ENCODE measurements around the gene WDR45.

Gene WDR45

DNA sequence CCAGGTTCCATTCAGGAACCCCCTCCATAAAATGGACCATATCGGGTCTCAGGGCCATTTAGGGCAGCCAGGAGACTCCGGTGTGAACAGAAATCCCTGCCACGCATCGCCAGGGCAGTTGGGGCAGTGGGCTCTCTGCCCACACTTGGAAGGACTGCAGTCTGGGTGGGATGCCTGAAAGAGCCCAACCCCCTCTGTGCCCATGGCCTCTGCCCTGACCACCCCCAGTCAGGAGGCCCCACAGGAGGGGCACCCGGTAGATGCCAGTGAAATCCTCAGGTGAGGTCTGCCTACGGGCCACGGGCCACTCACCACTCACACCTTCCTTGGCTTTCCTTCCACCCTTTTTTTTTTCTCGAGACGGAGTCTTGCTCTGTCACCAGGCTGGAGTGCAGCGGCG is 10.6 kb downstream of the WDR45 start:
- Histone ChIP-seq H3K23ac (ENCODE audit: low read length) (no peak overlapping the region), H3K56ac (ENCODE audit: low read length) (no peak overlapping the region), H3K4me2 (ENCODE audit: low read length) (no peak overlapping the region), H3K18ac (ENCODE audit: low read length) (no peak overlapping the region), H3K4me3 (ENCODE audit: low read length) (no peak overlapping the region), H4K5ac (ENCODE audit: low read length) (no peak overlapping the region), H2BK15ac (replicated peaks; ENCODE audit: low read depth) (no peak overlapping the region), H3K4ac (ENCODE audit: low read depth, low read length) (no peak overlapping the region), H4K8ac (ENCODE audit: low read depth, low read length) (no peak overlapping the region), H2AK5ac (ENCODE audit: low read length) (no peak overlapping the region), H3K4me1 (ENCODE audit: control insufficient read depth, low read depth, low read length) (no peaks in the 10 kb centered on the region), H3K9ac (ENCODE audit: low read length) (no peak overlapping the region), H2BK5ac (ENCODE audit: low read length) (no peak overlapping the region), H3K79me2 (ENCODE audit: control insufficient read depth, insufficient read depth, low read length) (no peaks in the 10 kb centered on the region), H2BK120ac (ENCODE audit: low read depth, low read length) (no peak overlapping the region), H3K79me1 (ENCODE audit: low read length) (no peaks in the 10 kb centered on the region), H3K27me3 (ENCODE audit: insufficient read depth, low read length, poor library complexity) (no peaks in the 10 kb centered on the region), H3K36me3 (ENCODE audit: control insufficient read depth, insufficient read depth, low read length) (no peaks in the 10 kb centered on the region), H3K27ac (ENCODE audit: low read depth, low read length) (no peak overlapping the region)
- no CpG with 5 or more reads among the region's 11 CpGs for WGBS (ENCODE audit: extremely low coverage, insufficient coverage, low lambda C conversion rate)
- no peak for DNase-seq

DNA sequence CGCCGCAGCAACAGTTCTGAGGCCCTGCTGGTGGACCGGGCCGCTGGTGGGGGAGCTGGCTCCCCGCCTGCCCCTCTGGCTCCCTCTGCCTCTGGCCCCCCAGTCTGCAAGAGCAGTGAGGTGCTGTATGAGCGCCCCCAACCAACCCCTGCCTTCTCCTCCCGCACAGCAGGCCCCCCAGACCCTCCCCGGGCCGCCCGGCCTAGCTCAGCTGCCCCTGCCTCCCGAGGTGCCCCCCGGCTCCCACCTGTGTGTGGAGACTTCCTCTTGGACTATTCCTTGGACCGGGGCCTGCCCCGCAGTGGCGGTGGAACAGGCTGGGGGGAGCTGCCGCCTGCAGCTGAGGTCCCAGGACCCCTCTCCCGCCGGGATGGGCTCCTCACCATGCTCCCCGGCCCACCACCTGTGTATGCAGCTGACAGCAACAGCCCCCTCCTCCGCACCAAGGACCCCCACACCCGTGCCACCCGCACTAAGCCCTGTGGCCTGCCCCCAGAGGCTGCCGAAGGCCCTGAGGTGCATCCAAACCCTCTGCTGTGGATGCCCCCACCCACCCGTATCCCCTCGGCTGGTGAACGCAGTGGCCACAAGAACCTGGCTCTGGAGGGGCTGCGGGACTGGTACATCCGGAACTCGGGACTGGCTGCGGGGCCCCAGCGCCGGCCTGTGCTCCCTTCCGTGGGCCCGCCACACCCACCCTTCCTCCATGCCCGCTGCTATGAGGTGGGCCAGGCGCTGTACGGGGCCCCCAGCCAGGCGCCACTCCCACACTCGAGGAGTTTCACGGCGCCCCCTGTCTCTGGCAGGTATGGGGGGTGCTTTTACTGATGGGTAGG is 12.2 kb downstream of the WDR45 start:
- H3K27ac ChIP-seq (ENCODE audit: low read depth, low read length), result no peak overlapping the region
- H2AK5ac ChIP-seq (ENCODE audit: low read length), result no peak overlapping the region
- no peak overlapping the region for H3K4me2 ChIP-seq (ENCODE audit: low read length)
- H3K9ac ChIP-seq (ENCODE audit: low read length), result no peak overlapping the region
- no peaks in the 10 kb centered on the region for H3K27me3 ChIP-seq (ENCODE audit: insufficient read depth, low read length, poor library complexity)
- no peak overlapping the region for H3K18ac ChIP-seq (ENCODE audit: low read length)
- H3K4me3 ChIP-seq (ENCODE audit: low read length), result no peak overlapping the region
- H3K56ac ChIP-seq (ENCODE audit: low read length), result no peak overlapping the region
- H2BK15ac ChIP-seq (replicated peaks; ENCODE audit: low read depth), result no peak overlapping the region
- no peak overlapping the region for H3K23ac ChIP-seq (ENCODE audit: low read length)
- no peak for DNase-seq
- H3K79me2 ChIP-seq (ENCODE audit: control insufficient read depth, insufficient read depth, low read length), result no peaks in the 10 kb centered on the region
- no peak overlapping the region for H4K8ac ChIP-seq (ENCODE audit: low read depth, low read length)
- no peaks in the 10 kb centered on the region for H3K4me1 ChIP-seq (ENCODE audit: control insufficient read depth, low read depth, low read length)
- H3K79me1 ChIP-seq (ENCODE audit: low read length), result no peaks in the 10 kb centered on the region
- no peak overlapping the region for H3K4ac ChIP-seq (ENCODE audit: low read depth, low read length)
- no peak overlapping the region for H4K5ac ChIP-seq (ENCODE audit: low read length)
- no CpG with 5 or more reads among the region's 41 CpGs for WGBS (ENCODE audit: extremely low coverage, insufficient coverage, low lambda C conversion rate)
- no peak overlapping the region for H2BK120ac ChIP-seq (ENCODE audit: low read depth, low read length)
- no peak overlapping the region for H2BK5ac ChIP-seq (ENCODE audit: low read length)
- no peaks in the 10 kb centered on the region for H3K36me3 ChIP-seq (ENCODE audit: control insufficient read depth, insufficient read depth, low read length)

DNA sequence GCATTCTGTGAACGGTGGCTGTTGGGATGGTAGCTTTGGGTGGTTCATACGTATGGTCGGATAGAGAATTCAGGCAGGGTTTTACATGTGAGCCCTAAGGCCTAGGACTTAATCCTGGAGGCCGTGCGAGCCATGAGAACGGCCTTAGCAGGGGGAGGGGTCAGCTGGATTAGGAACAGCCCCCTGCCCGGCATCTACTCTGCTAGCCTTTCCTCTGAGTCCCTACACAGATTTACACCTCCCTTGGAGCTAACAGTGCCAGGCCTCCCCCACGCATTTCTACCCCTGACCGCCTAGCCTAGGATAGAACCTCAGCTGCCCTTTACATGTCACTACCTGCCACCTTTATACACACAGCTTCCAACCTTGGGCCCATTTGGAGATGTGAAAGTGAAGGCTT is 13.0 kb downstream of the WDR45 start:
- Histone ChIP-seq H3K4me1 (ENCODE audit: control insufficient read depth, low read depth, low read length) (no peaks in the 10 kb centered on the region), H3K56ac (ENCODE audit: low read length) (no peak overlapping the region)

DNA sequence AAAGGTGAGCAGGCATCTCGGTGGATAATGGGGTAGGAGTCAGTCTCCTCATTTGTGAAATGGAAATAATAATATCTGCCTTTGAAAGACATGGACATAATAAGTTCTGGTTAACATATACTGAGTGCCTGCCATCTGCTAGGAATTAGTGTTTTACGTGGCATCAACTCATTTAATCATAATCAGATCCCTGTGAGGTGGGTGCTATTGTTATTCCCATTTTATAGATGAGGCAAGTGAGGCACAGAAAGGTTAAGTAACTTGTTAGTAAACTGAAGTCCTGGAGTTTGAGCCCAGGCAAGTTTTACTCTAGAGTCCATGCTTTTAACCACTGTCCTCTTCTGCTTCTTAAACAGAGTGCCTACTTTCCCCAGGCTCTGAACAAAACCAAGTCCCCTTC is 13.4 kb downstream of the WDR45 start:
- Histone ChIP-seq H3K36me3 (ENCODE audit: control insufficient read depth, insufficient read depth, low read length) (no peaks in the 10 kb centered on the region), H2BK15ac (replicated peaks; ENCODE audit: low read depth) (no peak overlapping the region), H3K27ac (ENCODE audit: low read depth, low read length) (no peak overlapping the region), H3K4ac (ENCODE audit: low read depth, low read length) (no peak overlapping the region), H4K8ac (ENCODE audit: low read depth, low read length) (no peak overlapping the region), H3K23ac (ENCODE audit: low read length) (no peak overlapping the region), H3K4me3 (ENCODE audit: low read length) (no peak overlapping the region), H3K79me1 (ENCODE audit: low read length) (no peaks in the 10 kb centered on the region), H3K4me2 (ENCODE audit: low read length) (no peak overlapping the region), H3K79me2 (ENCODE audit: control insufficient read depth, insufficient read depth, low read length) (no peaks in the 10 kb centered on the region), H3K4me1 (ENCODE audit: control insufficient read depth, low read depth, low read length) (no peaks in the 10 kb centered on the region), H3K9ac (ENCODE audit: low read length) (no peak overlapping the region), H3K27me3 (ENCODE audit: insufficient read depth, low read length, poor library complexity) (no peaks in the 10 kb centered on the region), H2BK120ac (ENCODE audit: low read depth, low read length) (no peak overlapping the region), H4K5ac (ENCODE audit: low read length) (no peak overlapping the region), H3K56ac (ENCODE audit: low read length) (no peak overlapping the region), H2AK5ac (ENCODE audit: low read length) (no peak overlapping the region), H2BK5ac (ENCODE audit: low read length) (no peak overlapping the region), H3K18ac (ENCODE audit: low read length) (no peak overlapping the region)
- WGBS (ENCODE audit: extremely low coverage, insufficient coverage, low lambda C conversion rate), result no CpG with 5 or more reads among the region's 2 CpGs
- DNase-seq, result no peak

More for the DNA sequence above, 13.0 kb downstream of the WDR45 start:
- no peak for DNase-seq
- Histone ChIP-seq H2BK15ac (replicated peaks; ENCODE audit: low read depth) (no peak overlapping the region), H2BK120ac (ENCODE audit: low read depth, low read length) (no peak overlapping the region), H3K36me3 (ENCODE audit: control insufficient read depth, insufficient read depth, low read length) (no peaks in the 10 kb centered on the region), H3K4me3 (ENCODE audit: low read length) (no peak overlapping the region), H3K4ac (ENCODE audit: low read depth, low read length) (no peak overlapping the region), H3K4me2 (ENCODE audit: low read length) (no peak overlapping the region), H4K8ac (ENCODE audit: low read depth, low read length) (no peak overlapping the region), H3K27me3 (ENCODE audit: insufficient read depth, low read length, poor library complexity) (no peaks in the 10 kb centered on the region), H4K5ac (ENCODE audit: low read length) (no peak overlapping the region), H3K79me2 (ENCODE audit: control insufficient read depth, insufficient read depth, low read length) (no peaks in the 10 kb centered on the region), H2BK5ac (ENCODE audit: low read length) (no peak overlapping the region), H3K18ac (ENCODE audit: low read length) (no peak overlapping the region), H3K79me1 (ENCODE audit: low read length) (no peaks in the 10 kb centered on the region), H2AK5ac (ENCODE audit: low read length) (no peak overlapping the region), H3K23ac (ENCODE audit: low read length) (no peak overlapping the region), H3K9ac (ENCODE audit: low read length) (no peak overlapping the region), H3K27ac (ENCODE audit: low read depth, low read length) (no peak overlapping the region)
- WGBS (ENCODE audit: extremely low coverage, insufficient coverage, low lambda C conversion rate), result no CpG with 5 or more reads among the region's 9 CpGs

DNA sequence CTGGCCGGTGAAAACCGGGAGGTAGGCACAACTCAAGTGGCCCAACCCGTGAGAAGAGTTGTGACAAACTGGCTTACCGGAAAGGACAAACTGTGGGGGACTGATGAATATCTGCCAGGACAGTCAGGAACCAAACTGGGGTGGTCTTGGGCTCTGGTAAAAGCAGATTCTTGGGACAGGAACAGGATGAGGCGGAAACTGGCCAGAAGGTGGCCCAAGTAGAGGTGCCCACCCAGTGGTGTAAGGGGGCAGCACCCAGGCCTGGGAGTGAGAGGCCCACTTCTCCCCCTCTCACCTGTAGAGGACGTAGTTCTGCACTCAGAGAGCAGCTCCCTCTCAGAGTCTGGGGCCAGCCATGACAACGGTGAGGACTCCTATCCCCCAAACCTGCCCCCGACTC is 15.0 kb downstream of the WDR45 start:
- no peak overlapping the region for H3K4me2 ChIP-seq (ENCODE audit: low read length)
- no peak overlapping the region for H4K5ac ChIP-seq (ENCODE audit: low read length)

DNA sequence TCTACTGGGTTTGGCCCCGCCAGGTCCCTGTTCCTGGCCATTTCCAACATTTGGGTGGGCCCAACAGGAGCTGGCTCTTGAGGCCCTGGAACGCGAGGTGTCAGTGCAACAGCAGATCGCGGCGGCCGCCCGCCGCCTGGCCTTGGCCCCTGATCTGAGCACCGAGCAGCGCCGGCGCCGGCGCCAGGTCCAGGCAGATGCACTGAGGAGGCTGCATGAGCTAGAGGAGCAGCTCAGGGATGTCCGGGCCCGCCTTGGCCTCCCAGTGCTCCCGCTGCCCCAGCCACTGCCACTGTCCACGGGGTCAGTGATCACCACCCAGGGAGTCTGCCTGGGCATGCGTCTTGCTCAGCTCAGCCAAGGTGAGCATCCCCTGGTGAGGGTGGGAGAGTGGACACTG is 15.4 kb downstream of the WDR45 start:
- no peak overlapping the region for H2BK15ac ChIP-seq (replicated peaks; ENCODE audit: low read depth)
- no CpG with 5 or more reads among the region's 20 CpGs for WGBS (ENCODE audit: extremely low coverage, insufficient coverage, low lambda C conversion rate)
- H3K27me3 ChIP-seq (ENCODE audit: insufficient read depth, low read length, poor library complexity), result no peaks in the 10 kb centered on the region
- no peak overlapping the region for H3K27ac ChIP-seq (ENCODE audit: low read depth, low read length)
- no peak overlapping the region for H3K9ac ChIP-seq (ENCODE audit: low read length)
- H2BK5ac ChIP-seq (ENCODE audit: low read length), result no peak overlapping the region
- H3K4me2 ChIP-seq (ENCODE audit: low read length), result no peak overlapping the region
- H3K18ac ChIP-seq (ENCODE audit: low read length), result no peak overlapping the region
- no peak overlapping the region for H2AK5ac ChIP-seq (ENCODE audit: low read length)
- peaks cover 3% of the 10 kb centered on the region for H3K79me1 ChIP-seq (ENCODE audit: low read length)
- H3K36me3 ChIP-seq (ENCODE audit: control insufficient read depth, insufficient read depth, low read length), result no peaks in the 10 kb centered on the region
- no peak for DNase-seq
- no peak overlapping the region for H3K56ac ChIP-seq (ENCODE audit: low read length)
- H4K5ac ChIP-seq (ENCODE audit: low read length), result no peak overlapping the region
- no peaks in the 10 kb centered on the region for H3K79me2 ChIP-seq (ENCODE audit: control insufficient read depth, insufficient read depth, low read length)
- no peak overlapping the region for H3K4me3 ChIP-seq (ENCODE audit: low read length)
- H2BK120ac ChIP-seq (ENCODE audit: low read depth, low read length), result no peak overlapping the region
- no peaks in the 10 kb centered on the region for H3K4me1 ChIP-seq (ENCODE audit: control insufficient read depth, low read depth, low read length)
- H3K4ac ChIP-seq (ENCODE audit: low read depth, low read length), result no peak overlapping the region
- no peak overlapping the region for H4K8ac ChIP-seq (ENCODE audit: low read depth, low read length)
- H3K23ac ChIP-seq (ENCODE audit: low read length), result no peak overlapping the region

More for the DNA sequence above, 15.0 kb downstream of the WDR45 start:
- H4K8ac ChIP-seq (ENCODE audit: low read depth, low read length), result no peak overlapping the region
- H2BK15ac ChIP-seq (replicated peaks; ENCODE audit: low read depth), result no peak overlapping the region
- H3K18ac ChIP-seq (ENCODE audit: low read length), result no peak overlapping the region
- H3K27ac ChIP-seq (ENCODE audit: low read depth, low read length), result no peak overlapping the region
- no peak overlapping the region for H3K4me3 ChIP-seq (ENCODE audit: low read length)
- H2BK120ac ChIP-seq (ENCODE audit: low read depth, low read length), result no peak overlapping the region
- no peaks in the 10 kb centered on the region for H3K4me1 ChIP-seq (ENCODE audit: control insufficient read depth, low read depth, low read length)
- H3K56ac ChIP-seq (ENCODE audit: low read length), result no peak overlapping the region
- no peaks in the 10 kb centered on the region for H3K27me3 ChIP-seq (ENCODE audit: insufficient read depth, low read length, poor library complexity)
- H3K9ac ChIP-seq (ENCODE audit: low read length), result no peak overlapping the region
- H2AK5ac ChIP-seq (ENCODE audit: low read length), result no peak overlapping the region
- no peak overlapping the region for H3K23ac ChIP-seq (ENCODE audit: low read length)
- H2BK5ac ChIP-seq (ENCODE audit: low read length), result no peak overlapping the region
- H3K36me3 ChIP-seq (ENCODE audit: control insufficient read depth, insufficient read depth, low read length), result no peaks in the 10 kb centered on the region
- peaks cover 3% of the 10 kb centered on the region for H3K79me1 ChIP-seq (ENCODE audit: low read length)
- no CpG with 5 or more reads among the region's 8 CpGs for WGBS (ENCODE audit: extremely low coverage, insufficient coverage, low lambda C conversion rate)
- no peaks in the 10 kb centered on the region for H3K79me2 ChIP-seq (ENCODE audit: control insufficient read depth, insufficient read depth, low read length)
- H3K4ac ChIP-seq (ENCODE audit: low read depth, low read length), result no peak overlapping the region
- DNase-seq, result no peak

All from mesendoderm (in vitro differentiated cells).